HEK293T (cell line): ENCODE measurements around the gene SHISA9.

Source experiments
- BHLHE40 ChIP-seq: fragments of 450-650 bp; IDR thresholded peaks from 2 replicates; pipeline ENCODE4 v1.6.1; 2016; ENCODE audit warnings: mild to moderate bottlenecking, moderate library complexity, borderline replicate concordance
- ELF4 ChIP-seq: fragments of 450-650 bp; IDR thresholded peaks from 2 replicates; pipeline ENCODE4 v1.6.1; 2017; ENCODE audit warnings: antibody characterized with exemption
- FOXA1 ChIP-seq: fragments of 450-650 bp; IDR thresholded peaks from 2 replicates; pipeline ENCODE4 v1.6.1; 2016; ENCODE audit warnings: mild to moderate bottlenecking
- NFRKB ChIP-seq: fragments of 450-650 bp; IDR thresholded peaks from 2 replicates; pipeline ENCODE4 v1.6.1; 2016; ENCODE audit warnings: mild to moderate bottlenecking, moderate library complexity
- SP1 ChIP-seq: fragments of 450-650 bp; IDR thresholded peaks from 2 replicates; pipeline ENCODE4 v1.6.1; 2017
- SUZ12 ChIP-seq: fragments of 450-650 bp; IDR thresholded peaks from 2 replicates; pipeline ENCODE4 v1.6.1; 2016; ENCODE audit warnings: mild to moderate bottlenecking
- TARDBP ChIP-seq: fragments of 450-650 bp; IDR thresholded peaks from 2 replicates; pipeline ENCODE4 v1.6.1; 2016

DNA sequence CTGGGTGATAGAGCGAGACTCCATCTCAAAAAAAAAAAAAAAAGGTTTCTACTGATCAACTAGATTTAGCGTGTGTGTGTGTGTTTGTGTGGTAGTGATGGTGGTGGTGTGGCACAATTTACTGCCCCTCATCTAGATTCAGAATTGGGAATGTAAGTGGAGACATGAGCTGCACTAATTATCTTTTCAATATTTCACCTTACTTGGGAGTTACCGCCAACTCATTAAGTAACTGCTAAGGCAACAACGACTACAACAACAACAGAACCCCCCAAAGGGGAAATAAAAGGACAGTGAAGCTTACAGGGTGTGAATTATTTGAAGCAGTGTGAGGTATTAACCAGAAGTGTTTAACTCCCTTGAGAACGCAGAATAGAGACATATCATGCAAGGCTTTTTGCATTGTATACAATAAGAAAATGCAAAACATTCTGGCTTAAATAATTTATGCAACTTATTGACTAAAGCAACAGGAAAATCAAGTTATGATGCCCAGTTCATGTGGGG is 180.5 kb downstream of the SHISA9 start:
- TF ChIP-seq ELF4 (no peak), NFRKB (no peak), FOXA1 (no peak), BHLHE40 (no peak), SP1 (no peak), TARDBP (no peak), SUZ12 (no peak)
